ENCODE measurements around the gene EPS8L2.

Gene EPS8L2

DNA sequence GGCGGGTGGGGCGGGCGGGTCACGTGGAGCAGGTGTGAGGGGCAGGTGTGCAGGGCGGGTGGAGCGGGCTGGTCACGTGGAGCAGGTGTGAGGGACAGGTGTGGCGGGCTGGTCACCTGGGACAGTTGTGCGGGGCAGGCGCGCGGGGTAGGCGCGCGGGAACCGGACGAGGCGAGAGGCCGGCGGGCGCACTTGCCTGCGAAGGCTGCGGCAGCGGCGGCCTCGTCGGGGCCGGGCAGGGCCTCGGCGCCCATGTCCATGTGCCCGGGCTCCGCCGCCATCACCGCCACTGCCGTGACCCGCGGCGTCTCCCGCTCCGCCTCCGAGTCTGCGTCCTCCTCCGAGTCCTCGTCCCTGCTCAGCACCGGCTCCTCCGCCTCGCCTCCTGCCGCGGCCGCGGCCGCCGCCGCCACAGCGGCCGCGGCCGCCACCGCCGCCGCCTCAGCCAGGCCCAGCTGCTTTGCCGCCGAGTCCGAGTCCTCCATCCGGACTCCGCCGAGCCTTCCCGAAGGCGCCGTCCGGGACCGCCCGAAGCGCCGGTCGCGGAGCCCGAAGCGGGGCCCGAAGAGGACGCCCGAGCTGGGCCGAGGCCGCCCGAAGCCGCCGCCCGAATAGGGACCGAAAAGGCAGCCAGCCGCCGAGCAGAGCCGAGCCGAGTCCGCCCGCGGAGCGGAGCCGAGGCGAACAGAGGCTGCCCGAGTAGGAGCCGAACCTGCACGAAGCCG, 11.3 kb upstream of the EPS8L2 start, which contains the start of gene DEAF1:
Gene DEAF1 (minus strand): TSS at position 660 of the 725 bp plus-strand sequence. CDS start 175 bp downstream, at position 485.
- H2BK5ac ChIP-seq (ENCODE audit: low read length): peak within 1 kb of the TSS; percentile 97
- peak within 1 kb of the TSS; percentile 95 for H3K18ac ChIP-seq (ENCODE audit: low read length)
- no peaks in the 10 kb centered on the region for H3K4me1 ChIP-seq (ENCODE audit: control insufficient read depth, low read depth, low read length)
- peak within 1 kb of the TSS; percentile 98 for H3K56ac ChIP-seq (ENCODE audit: low read length)
- no peak within 1 kb of the TSS for H2BK15ac ChIP-seq (replicated peaks; ENCODE audit: low read depth)
- H3K4me2 ChIP-seq (ENCODE audit: low read length): peak within 1 kb of the TSS; percentile 71
- H3K4me3 ChIP-seq (ENCODE audit: low read length): peak within 1 kb of the TSS; percentile 74
- no peak within 1 kb of the TSS for H2AK5ac ChIP-seq (ENCODE audit: low read length)
- H2BK120ac ChIP-seq (ENCODE audit: low read depth, low read length): peak within 1 kb of the TSS; percentile 40
- H3K27me3 ChIP-seq (ENCODE audit: insufficient read depth, low read length, poor library complexity): no peaks in the 10 kb centered on the region
- H3K79me1 ChIP-seq (ENCODE audit: low read length): peaks cover 11% of the 10 kb centered on the region
- DNase-seq: peak; percentile 98
- no CpG with 5 or more reads among the region's 103 CpGs for WGBS (ENCODE audit: extremely low coverage, insufficient coverage, low lambda C conversion rate)
- peak within 1 kb of the TSS; percentile 98 for H3K9ac ChIP-seq (ENCODE audit: low read length)
- H3K4ac ChIP-seq (ENCODE audit: low read depth, low read length): peak within 1 kb of the TSS; percentile 99
- no peak within 1 kb of the TSS for H4K8ac ChIP-seq (ENCODE audit: low read depth, low read length)
- peak within 1 kb of the TSS; percentile 48 for H3K23ac ChIP-seq (ENCODE audit: low read length)
- H4K5ac ChIP-seq (ENCODE audit: low read length): no peak within 1 kb of the TSS
- peaks cover 24% of the 10 kb centered on the region for H3K79me2 ChIP-seq (ENCODE audit: control insufficient read depth, insufficient read depth, low read length)
- H3K27ac ChIP-seq (ENCODE audit: low read depth, low read length): peak within 1 kb of the TSS; percentile 100
- H3K36me3 ChIP-seq (ENCODE audit: control insufficient read depth, insufficient read depth, low read length): peaks cover under 1% of the 10 kb centered on the region

DNA sequence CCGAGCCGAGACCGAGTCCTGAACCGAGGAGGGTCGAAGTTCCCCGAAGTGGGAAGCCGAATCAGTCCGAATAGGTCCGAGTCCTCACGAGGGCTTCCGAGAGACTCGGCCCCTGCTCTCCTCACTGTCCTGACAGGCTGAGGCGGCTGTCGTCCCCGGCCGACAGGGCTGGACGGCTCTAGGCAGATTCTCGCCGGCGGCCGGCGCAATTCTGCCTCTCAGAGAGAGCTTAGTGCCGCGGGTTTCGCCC, 10.8 kb upstream of the EPS8L2 start:
- Histone ChIP-seq H3K27ac (ENCODE audit: low read depth, low read length) (peak overlapping the region; percentile 100), H3K4me3 (ENCODE audit: low read length) (peak overlapping the region; percentile 64), H2BK15ac (replicated peaks; ENCODE audit: low read depth) (no peak overlapping the region), H3K56ac (ENCODE audit: low read length) (peak overlapping the region; percentile 98), H3K79me2 (ENCODE audit: control insufficient read depth, insufficient read depth, low read length) (peaks cover 24% of the 10 kb centered on the region), H2AK5ac (ENCODE audit: low read length) (no peak overlapping the region), H2BK5ac (ENCODE audit: low read length) (peak overlapping the region; percentile 97), H2BK120ac (ENCODE audit: low read depth, low read length) (no peak overlapping the region), H3K36me3 (ENCODE audit: control insufficient read depth, insufficient read depth, low read length) (no peaks in the 10 kb centered on the region), H3K4ac (ENCODE audit: low read depth, low read length) (peak overlapping the region; percentile 93), H3K23ac (ENCODE audit: low read length) (peak overlapping the region; percentile 45), H3K79me1 (ENCODE audit: low read length) (peaks cover 11% of the 10 kb centered on the region), H3K18ac (ENCODE audit: low read length) (peak overlapping the region; percentile 88), H3K4me1 (ENCODE audit: control insufficient read depth, low read depth, low read length) (no peaks in the 10 kb centered on the region), H4K5ac (ENCODE audit: low read length) (no peak overlapping the region), H3K27me3 (ENCODE audit: insufficient read depth, low read length, poor library complexity) (no peaks in the 10 kb centered on the region), H4K8ac (ENCODE audit: low read depth, low read length) (no peak overlapping the region), H3K4me2 (ENCODE audit: low read length) (peak overlapping the region; percentile 40), H3K9ac (ENCODE audit: low read length) (peak overlapping the region; percentile 98)
- no peak for DNase-seq
- WGBS (ENCODE audit: extremely low coverage, insufficient coverage, low lambda C conversion rate): no CpG with 5 or more reads among the region's 25 CpGs

DNA sequence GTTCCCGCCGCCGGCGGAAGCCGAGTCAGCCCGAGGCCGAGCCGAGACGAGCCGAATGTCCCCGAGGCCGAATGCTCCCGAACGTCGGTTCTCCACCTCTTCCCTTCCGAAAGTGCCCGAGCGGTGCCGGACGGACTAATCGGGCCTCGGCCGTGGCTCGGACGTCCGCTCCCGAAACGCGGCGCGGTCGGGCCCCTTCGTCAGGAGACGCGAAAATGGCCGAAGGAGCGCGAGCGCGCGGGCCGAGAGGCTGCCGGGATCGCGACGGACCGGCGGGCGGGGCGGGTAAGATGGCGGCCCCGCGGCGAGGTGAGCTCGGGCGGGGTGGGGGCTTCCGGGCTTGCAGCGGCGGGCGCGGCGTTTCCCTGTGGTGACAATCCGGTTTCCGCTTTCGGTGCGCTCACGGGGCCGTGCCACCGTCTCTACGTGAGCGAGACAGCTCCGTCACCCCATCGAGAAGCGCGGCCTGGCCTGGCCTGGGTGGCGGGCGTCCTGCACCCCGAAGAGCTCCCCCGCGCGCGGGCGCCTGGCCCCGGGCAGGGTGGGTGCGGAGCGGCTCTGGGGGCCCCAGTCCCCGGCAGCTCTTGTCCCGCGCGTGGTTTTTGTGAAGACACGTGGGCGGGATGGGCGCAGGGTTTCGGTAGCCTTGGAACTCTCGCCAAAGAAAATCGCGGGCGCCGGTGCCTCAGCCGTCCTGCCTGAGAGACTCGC, 10.3 kb upstream of the EPS8L2 start, which contains the start of gene TMEM80:
Gene TMEM80 (plus strand): TSS at position 279 of the 711 bp plus-strand sequence. CDS start 12 bp downstream, at position 291.
- Histone ChIP-seq H2BK120ac (ENCODE audit: low read depth, low read length) (peak within 1 kb of the TSS; percentile 40), H3K79me1 (ENCODE audit: low read length) (peaks cover 11% of the 10 kb centered on the region), H3K18ac (ENCODE audit: low read length) (peak within 1 kb of the TSS; percentile 95), H3K36me3 (ENCODE audit: control insufficient read depth, insufficient read depth, low read length) (no peaks in the 10 kb centered on the region), H3K4me2 (ENCODE audit: low read length) (peak within 1 kb of the TSS; percentile 71), H3K79me2 (ENCODE audit: control insufficient read depth, insufficient read depth, low read length) (peaks cover 24% of the 10 kb centered on the region), H3K23ac (ENCODE audit: low read length) (peak within 1 kb of the TSS; percentile 48), H4K8ac (ENCODE audit: low read depth, low read length) (no peak within 1 kb of the TSS), H2BK5ac (ENCODE audit: low read length) (peak within 1 kb of the TSS; percentile 97), H3K27ac (ENCODE audit: low read depth, low read length) (peak within 1 kb of the TSS; percentile 100), H3K4ac (ENCODE audit: low read depth, low read length) (peak within 1 kb of the TSS; percentile 99), H2BK15ac (replicated peaks; ENCODE audit: low read depth) (no peak within 1 kb of the TSS), H3K4me3 (ENCODE audit: low read length) (peak within 1 kb of the TSS; percentile 74), H3K9ac (ENCODE audit: low read length) (peak within 1 kb of the TSS; percentile 98), H3K4me1 (ENCODE audit: control insufficient read depth, low read depth, low read length) (no peaks in the 10 kb centered on the region), H2AK5ac (ENCODE audit: low read length) (no peak within 1 kb of the TSS), H4K5ac (ENCODE audit: low read length) (no peak within 1 kb of the TSS), H3K56ac (ENCODE audit: low read length) (peak within 1 kb of the TSS; percentile 98), H3K27me3 (ENCODE audit: insufficient read depth, low read length, poor library complexity) (no peaks in the 10 kb centered on the region)
- WGBS (ENCODE audit: extremely low coverage, insufficient coverage, low lambda C conversion rate): no CpG with 5 or more reads among the region's 101 CpGs
- peak; percentile 99 for DNase-seq

DNA sequence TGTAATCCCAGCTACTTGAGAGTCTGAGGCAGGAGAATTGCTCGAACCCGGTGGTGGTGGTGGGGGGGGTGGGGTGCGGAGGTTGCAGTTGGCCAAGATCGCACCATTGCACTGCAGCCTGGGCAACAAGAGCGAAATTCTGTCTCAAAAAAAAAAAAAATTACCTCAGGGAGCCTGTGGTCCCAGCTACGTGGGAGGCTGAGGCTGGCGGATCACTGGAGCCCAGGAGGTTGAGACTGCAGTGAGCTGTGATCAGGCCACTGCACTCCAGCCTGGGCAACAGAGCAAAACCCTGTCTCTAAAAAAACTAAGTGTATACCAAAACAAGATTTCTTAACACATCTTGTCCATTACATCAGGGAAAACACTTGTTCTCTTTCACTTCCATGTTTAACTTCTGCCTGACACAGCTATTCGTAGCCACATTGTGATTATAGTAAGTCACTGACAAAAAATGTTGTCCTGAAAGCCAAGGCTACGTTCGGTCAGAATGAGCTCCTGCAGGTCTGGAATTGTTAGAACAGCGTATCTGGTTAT, 9.0 kb upstream of the EPS8L2 start:
- Histone ChIP-seq H3K4ac (ENCODE audit: low read depth, low read length) (no peak overlapping the region), H4K8ac (ENCODE audit: low read depth, low read length) (no peak overlapping the region), H3K56ac (ENCODE audit: low read length) (no peak overlapping the region), H3K79me1 (ENCODE audit: low read length) (peaks cover 7% of the 10 kb centered on the region), H4K5ac (ENCODE audit: low read length) (no peak overlapping the region), H3K27me3 (ENCODE audit: insufficient read depth, low read length, poor library complexity) (no peaks in the 10 kb centered on the region), H3K36me3 (ENCODE audit: control insufficient read depth, insufficient read depth, low read length) (no peaks in the 10 kb centered on the region), H2BK120ac (ENCODE audit: low read depth, low read length) (no peak overlapping the region), H3K18ac (ENCODE audit: low read length) (no peak overlapping the region), H3K4me2 (ENCODE audit: low read length) (no peak overlapping the region), H2BK5ac (ENCODE audit: low read length) (no peak overlapping the region), H2BK15ac (replicated peaks; ENCODE audit: low read depth) (no peak overlapping the region), H3K4me3 (ENCODE audit: low read length) (no peak overlapping the region), H3K4me1 (ENCODE audit: control insufficient read depth, low read depth, low read length) (no peaks in the 10 kb centered on the region), H2AK5ac (ENCODE audit: low read length) (no peak overlapping the region), H3K23ac (ENCODE audit: low read length) (no peak overlapping the region), H3K9ac (ENCODE audit: low read length) (no peak overlapping the region), H3K27ac (ENCODE audit: low read depth, low read length) (no peak overlapping the region), H3K79me2 (ENCODE audit: control insufficient read depth, insufficient read depth, low read length) (peaks cover 18% of the 10 kb centered on the region)
- WGBS (ENCODE audit: extremely low coverage, insufficient coverage, low lambda C conversion rate): no CpG with 5 or more reads among the region's 11 CpGs
- DNase-seq: no peak

DNA sequence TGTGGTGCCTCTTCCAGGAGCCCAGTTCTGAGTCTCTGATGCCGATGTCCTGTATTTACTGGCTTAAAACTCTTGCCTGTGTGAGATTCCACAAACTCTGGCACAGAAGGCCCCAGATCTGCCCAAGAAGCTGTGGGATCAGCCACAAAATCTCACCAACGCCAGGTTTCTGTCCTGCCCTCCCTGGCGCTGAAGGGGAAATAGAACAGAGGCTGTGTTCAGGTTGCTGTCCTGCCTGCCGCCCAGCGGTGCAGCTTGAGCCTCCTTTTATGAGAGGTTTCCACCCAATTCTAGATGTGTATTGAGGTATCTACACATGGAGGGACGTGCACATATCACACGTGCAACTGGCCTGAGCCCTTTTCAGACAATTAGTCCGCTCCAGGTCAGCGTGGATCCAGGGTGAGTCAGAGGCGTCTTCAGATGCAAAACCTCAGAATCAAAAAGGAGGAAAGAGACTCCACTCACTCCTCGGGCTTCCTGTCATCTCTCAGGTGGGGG, 8.2 kb upstream of the EPS8L2 start:
- no peak overlapping the region for H2BK5ac ChIP-seq (ENCODE audit: low read length)
- peak overlapping the region; percentile 15 for H3K23ac ChIP-seq (ENCODE audit: low read length)
- no peak overlapping the region for H3K27ac ChIP-seq (ENCODE audit: low read depth, low read length)
- H3K4me2 ChIP-seq (ENCODE audit: low read length): no peak overlapping the region
- no CpG with 5 or more reads among the region's 11 CpGs for WGBS (ENCODE audit: extremely low coverage, insufficient coverage, low lambda C conversion rate)
- H3K56ac ChIP-seq (ENCODE audit: low read length): peak overlapping the region; percentile 63
- no peaks in the 10 kb centered on the region for H3K36me3 ChIP-seq (ENCODE audit: control insufficient read depth, insufficient read depth, low read length)
- H2BK15ac ChIP-seq (replicated peaks; ENCODE audit: low read depth): no peak overlapping the region
- H3K79me1 ChIP-seq (ENCODE audit: low read length): peaks cover 5% of the 10 kb centered on the region
- no peak overlapping the region for H4K8ac ChIP-seq (ENCODE audit: low read depth, low read length)
- no peak overlapping the region for H3K4ac ChIP-seq (ENCODE audit: low read depth, low read length)
- peaks cover 12% of the 10 kb centered on the region for H3K79me2 ChIP-seq (ENCODE audit: control insufficient read depth, insufficient read depth, low read length)
- H3K4me1 ChIP-seq (ENCODE audit: control insufficient read depth, low read depth, low read length): no peaks in the 10 kb centered on the region
- peak overlapping the region; percentile 33 for H3K9ac ChIP-seq (ENCODE audit: low read length)
- DNase-seq: no peak
- no peak overlapping the region for H2BK120ac ChIP-seq (ENCODE audit: low read depth, low read length)
- no peak overlapping the region for H3K4me3 ChIP-seq (ENCODE audit: low read length)
- H3K27me3 ChIP-seq (ENCODE audit: insufficient read depth, low read length, poor library complexity): no peaks in the 10 kb centered on the region
- no peak overlapping the region for H4K5ac ChIP-seq (ENCODE audit: low read length)
- H3K18ac ChIP-seq (ENCODE audit: low read length): no peak overlapping the region
- H2AK5ac ChIP-seq (ENCODE audit: low read length): no peak overlapping the region

Data from mesendoderm (in vitro differentiated cells).